HepG2 (cell line): ENCODE data around the gene NFIC. TPM values are rescaled to one million over a fixed set of nuclear protein-coding genes. Genes with fewer than 3 reads are reported as not detected.

Source experiments
- CEBPG ChIP-seq: IDR thresholded peaks from 2 replicates; pipeline ENCODE4 v1.6.1; 2016
- HNRNPL ChIP-seq: fragments of 200-400 bp; formaldehyde crosslinking; IDR thresholded peaks from 2 replicates; pipeline ENCODE4 v1.6.1; 2017; ENCODE audit warnings: mild to moderate bottlenecking, low read depth, low read length
- KDM5B ChIP-seq: sonication (generic); formaldehyde crosslinking; IDR thresholded peaks from 2 replicates; pipeline ENCODE4 v1.4.0; 2020; ENCODE audit warnings: missing genetic modification reagents, mild to moderate bottlenecking, borderline replicate concordance
- MAX ChIP-seq: IDR thresholded peaks from 2 replicates; pipeline ENCODE4 v1.6.1; 2012; ENCODE audit warnings: inconsistent platforms
- MXD3 ChIP-seq: IDR thresholded peaks from 2 replicates; pipeline ENCODE4 v1.6.1; 2016; ENCODE audit warnings: mild to moderate bottlenecking, missing biosample characterization, missing genetic modification reagents
- NR0B2 ChIP-seq: sonication (generic); formaldehyde crosslinking; IDR thresholded peaks from 2 replicates; pipeline ENCODE4 v1.4.0; 2020; ENCODE audit warnings: mild to moderate bottlenecking, missing genetic modification reagents
- NR2F2 ChIP-seq: IDR thresholded peaks from 2 replicates; pipeline ENCODE4 v1.6.1; 2012; ENCODE audit warnings: low read depth, inconsistent platforms, borderline replicate concordance
- PHF20 ChIP-seq: sonication (generic); formaldehyde crosslinking; IDR thresholded peaks from 2 replicates; pipeline ENCODE4 v1.5.0; 2020; ENCODE audit warnings: mild to moderate bottlenecking, missing genetic modification reagents
- POGZ ChIP-seq: sonication (generic); formaldehyde crosslinking; IDR thresholded peaks from 2 replicates; pipeline ENCODE4 v1.4.0; 2020; ENCODE audit warnings: mild to moderate bottlenecking, missing genetic modification reagents
- SNAPC5 ChIP-seq: sonication (generic); formaldehyde crosslinking; IDR thresholded peaks from 2 replicates; pipeline ENCODE4 v1.8.1; 2023; ENCODE audit warnings: mild to moderate bottlenecking, missing genetic modification reagents, borderline replicate concordance
- ZBTB33 ChIP-seq: sonication (generic); formaldehyde crosslinking; IDR thresholded peaks from 2 replicates; pipeline ENCODE4 v1.4.0; 2020; ENCODE audit warnings: missing genetic modification reagents
- ZBTB4 ChIP-seq: sonication (generic); formaldehyde crosslinking; IDR thresholded peaks from 2 replicates; pipeline ENCODE4 v1.4.0; 2020; ENCODE audit warnings: missing genetic modification reagents, mild to moderate bottlenecking, borderline replicate concordance
- ZNF260 ChIP-seq: sonication (generic); formaldehyde crosslinking; IDR thresholded peaks from 2 replicates; pipeline ENCODE4 v1.4.0; 2020; ENCODE audit warnings: missing genetic modification reagents, low read depth, mild to moderate bottlenecking, borderline replicate concordance
- ZNF274 ChIP-seq: sonication (generic); formaldehyde crosslinking; IDR thresholded peaks from 2 replicates; pipeline ENCODE4 v1.5.1; 2020; ENCODE audit warnings: mild to moderate bottlenecking, missing genetic modification reagents
- ZNF687 ChIP-seq: sonication (generic); formaldehyde crosslinking; IDR thresholded peaks from 2 replicates; pipeline ENCODE4 v1.5.1; 2020; ENCODE audit warnings: mild to moderate bottlenecking, missing genetic modification reagents, moderate library complexity
- ZNF777 ChIP-seq: sonication (generic); formaldehyde crosslinking; IDR thresholded peaks from 2 replicates; pipeline ENCODE4 v1.4.0; 2020; ENCODE audit warnings: missing genetic modification reagents
- ZSCAN9 ChIP-seq: IDR thresholded peaks from 2 replicates; pipeline ENCODE4 v1.6.1; 2016; ENCODE audit warnings: borderline replicate concordance
- polyA plus RNA-seq, 8 experiments: library from polyadenylated mRNA; depleted of rRNA in 3 of 8; stranded (reverse) in 7 of 8; unstranded in 1 of 8; fragments of >200 nt; fragmentation: Illumina TruSeq in 4 of 8; extraction: Trizol in 4 of 8; gene quantifications; 2 replicates each; pipeline versions ENCODE4 v1.2.1 to v1.2.3, GENCODE V29; 2011 to 2016; ENCODE audit warnings: low read depth in 4 of 8, missing spikeins in 1 of 8, mixed read lengths in 1 of 8; ENCODE audit not compliant: insufficient read depth in 1 of 8
- total RNA-seq, 5 experiments: library from RNA; depleted of rRNA; stranded (reverse); fragments of >200 nt; fragmentation: Illumina TruSeq; extraction: Trizol; gene quantifications; 2 replicates each; pipeline ENCODE4 v1.2.3, GENCODE V29; 2016; ENCODE audit warnings: low read depth in 1 of 5

The NFIC gene
- total and polyA plus RNA-seq, 2 of the 13 experiments (the other 11 are each of a cell fraction or from before 2014, with no cell fraction given): 1.3 to 2.5 TPM

GRCh38 chr19:3507371-3508120 is 141.2 kb downstream of the NFIC start (continued):
- TF ChIP-seq ZNF687 (CRISPR knock-in tag) (peak; percentile 61), MAX (no peak), HNRNPL (no peak), NR2F2 (no peak), NR0B2 (CRISPR knock-in tag) (no peak), ZNF777 (CRISPR knock-in tag) (no peak), SNAPC5 (CRISPR knock-in tag) (no peak), KDM5B (CRISPR knock-in tag) (peak; percentile 71; the same call in 1 of the 2 replicates), ZNF274 (CRISPR knock-in tag) (peak; percentile 77; the same call in 1 of the 2 replicates), POGZ (CRISPR knock-in tag) (peak; percentile 25; the same call in 1 of the 2 replicates), CEBPG (CRISPR knock-in tag) (no peak), MXD3 (no peak), PHF20 (CRISPR knock-in tag) (no peak), ZBTB33 (CRISPR knock-in tag) (peak; percentile 92), ZSCAN9 (CRISPR knock-in tag) (no peak), ZBTB4 (no peak; the same call in 1 of the 2 replicates), ZNF260 (CRISPR knock-in tag) (no peak)
